DMS153 treated with DMSO at 0.1 percent for 48 hours (cell line): ENCODE data around the gene DEFB123.
"Not testable (repeated sequence)": the region's sequence is repeated elsewhere in the genome, so short reads cannot be mapped to it uniquely, and the experiment has no call there.

Experiments used
- DNase-seq: peaks from one replicate; lab custom pipeline; 2025; ENCODE audit not compliant: unreplicated experiment; lab: John Stamatoyannopoulos, UW

Gene DEFB123

GRCh38 chr20:31440012-31440659 lies at the start of gene DEFB123:
Gene DEFB123 (plus strand): TSS chr20:31440632. CDS start chr20:31440699, 67 bp downstream.
- DNase-seq = no peak

GRCh38 chr20:31392836-31393235 lies 47.6 kb upstream of the DEFB123 start:
- no peak for DNase-seq

GRCh38 chr20:31394900-31395299 lies 45.5 kb upstream of the DEFB123 start:
- DNase-seq = no peak

- no peak for DNase-seq
These were observed 36.5 kb upstream of the DEFB123 start for GRCh38 chr20:31403886-31404285.

- DNase-seq = no peak
These were observed 34.3 kb upstream of the DEFB123 start, which contains the start of gene DEFB121 for GRCh38 chr20:31406115-31406514. Gene DEFB121 (minus strand): TSS chr20:31406215. CDS start chr20:31406152, 63 bp downstream.

- DNase-seq = no peak
These were observed 30.4 kb upstream of the DEFB123 start for GRCh38 chr20:31410011-31410410.

- DNase-seq = no peak
These were observed 26.1 kb upstream of the DEFB123 start for GRCh38 chr20:31414381-31414780.

GRCh38 chr20:31415653-31416052 lies 24.8 kb upstream of the DEFB123 start:
- DNase-seq = no peak

- no peak for DNase-seq
These were observed 22.1 kb upstream of the DEFB123 start for GRCh38 chr20:31418307-31418706.

- DNase-seq = no peak
These were observed 14.6 kb upstream of the DEFB123 start for GRCh38 chr20:31425797-31426196.

GRCh38 chr20:31426891-31427551 lies 13.4 kb upstream of the DEFB123 start:
- not testable (repeated sequence) for DNase-seq

- not testable (repeated sequence) for DNase-seq
These were observed 12.9 kb upstream of the DEFB123 start for GRCh38 chr20:31427576-31427975.

GRCh38 chr20:31430568-31431115 lies 9.8 kb upstream of the DEFB123 start:
- DNase-seq = no peak

GRCh38 chr20:31446084-31446819 lies 5.8 kb downstream of the DEFB123 start:
- DNase-seq = no peak

- no peak for DNase-seq
These were observed 9.3 kb downstream of the DEFB123 start for GRCh38 chr20:31449511-31450414.

GRCh38 chr20:31452575-31452974 lies 12.1 kb downstream of the DEFB123 start:
- DNase-seq = no peak

- DNase-seq = no peak
These were observed 13.9 kb downstream of the DEFB123 start for GRCh38 chr20:31454361-31454760.

GRCh38 chr20:31470946-31471345 lies 30.5 kb downstream of the DEFB123 start:
- not testable (repeated sequence) for DNase-seq

GRCh38 chr20:31472395-31473330 lies 32.2 kb downstream of the DEFB123 start:
- DNase-seq = no peak
